Stimulated activated CD8-positive, alpha-beta memory T cell treated with anti-CD3 and anti-CD28 coated beads, Interleukin-7, amount 100 ng/mL, for 4 hours (primary cell): ENCODE results near the gene KCTD11.
"Not testable (repeated sequence)": the region's sequence is repeated elsewhere in the genome, so short reads cannot be mapped to it uniquely, and the experiment has no call there.

Source experiments
- DNase-seq, 2 donors: peaks; one replicate each; pipeline ENCODE4 v3.0.0-alpha.2; 2020; ENCODE audit warnings: low read depth in 2 of 2

KCTD11 gene

GRCh38 chr17:7343250-7343649, 8.7 kb upstream of the KCTD11 start:
- no peak for DNase-seq

- DNase-seq = no peak
These were observed 5.0 kb upstream of the KCTD11 start for GRCh38 chr17:7346761-7347614.

- no peak for DNase-seq
These were observed 4.1 kb upstream of the KCTD11 start for GRCh38 chr17:7347630-7348477.

GRCh38 chr17:7348478-7349242, 3.3 kb upstream of the KCTD11 start:
- no peak for DNase-seq

GRCh38 chr17:7352503-7352889, 534 bp downstream of the KCTD11 start:
- DNase-seq = no peak

GRCh38 chr17:7352910-7353635, 1.1 kb downstream of the KCTD11 start:
- DNase-seq = no peak

- DNase-seq = no peak
These were observed 2.4 kb downstream of the KCTD11 start for GRCh38 chr17:7354262-7354843.

GRCh38 chr17:7355053-7355452, 3.1 kb downstream of the KCTD11 start, which contains the start of gene TMEM95:
TMEM95 (plus strand) TSS chr17:7355156; CDS start chr17:7355205, 49 bp downstream.
- DNase-seq = no peak

GRCh38 chr17:7355573-7355972, 3.6 kb downstream of the KCTD11 start:
- no peak for DNase-seq

- peak; percentile 64 to 71 for DNase-seq
These were observed 4.1 kb downstream of the KCTD11 start for GRCh38 chr17:7356072-7356549.

- DNase-seq = no peak
These were observed 4.8 kb downstream of the KCTD11 start for GRCh38 chr17:7356756-7357155.

GRCh38 chr17:7357381-7357780, 5.4 kb downstream of the KCTD11 start:
- no peak for DNase-seq

- no peak for DNase-seq
These were observed 9.9 kb downstream of the KCTD11 start for GRCh38 chr17:7361906-7362305.

GRCh38 chr17:7363311-7363710, 11.3 kb downstream of the KCTD11 start:
- DNase-seq = no peak

GRCh38 chr17:7365963-7366362, 14.0 kb downstream of the KCTD11 start:
- DNase-seq = not testable (repeated sequence)

- DNase-seq = no peak
These were observed 15.1 kb downstream of the KCTD11 start for GRCh38 chr17:7367083-7367482.

- no peak for DNase-seq
These were observed 16.1 kb downstream of the KCTD11 start for GRCh38 chr17:7367918-7368598.

- DNase-seq = not testable (repeated sequence)
These were observed 16.6 kb downstream of the KCTD11 start for GRCh38 chr17:7368599-7368994.

GRCh38 chr17:7369825-7370224, 17.9 kb downstream of the KCTD11 start:
- no peak for DNase-seq

GRCh38 chr17:7370853-7371252, 18.9 kb downstream of the KCTD11 start:
- DNase-seq = no peak
